GM21447 (cell line): ENCODE measurements around the gene SVOPL.
A peak's percentile ranks its signal among the peaks of the same experiment; 100 is the strongest.
"Not testable (repeated sequence)": the region's sequence is repeated elsewhere in the genome, so short reads cannot be mapped to it uniquely, and the experiment has no call there.

Experiments used
- ATAC-seq: cut with Tn5 transposase; IDR thresholded peaks from one replicate; pipeline ENCODE4 v1.9.1; 2021; ENCODE audit not compliant: unreplicated experiment

Gene SVOPL

DNA sequence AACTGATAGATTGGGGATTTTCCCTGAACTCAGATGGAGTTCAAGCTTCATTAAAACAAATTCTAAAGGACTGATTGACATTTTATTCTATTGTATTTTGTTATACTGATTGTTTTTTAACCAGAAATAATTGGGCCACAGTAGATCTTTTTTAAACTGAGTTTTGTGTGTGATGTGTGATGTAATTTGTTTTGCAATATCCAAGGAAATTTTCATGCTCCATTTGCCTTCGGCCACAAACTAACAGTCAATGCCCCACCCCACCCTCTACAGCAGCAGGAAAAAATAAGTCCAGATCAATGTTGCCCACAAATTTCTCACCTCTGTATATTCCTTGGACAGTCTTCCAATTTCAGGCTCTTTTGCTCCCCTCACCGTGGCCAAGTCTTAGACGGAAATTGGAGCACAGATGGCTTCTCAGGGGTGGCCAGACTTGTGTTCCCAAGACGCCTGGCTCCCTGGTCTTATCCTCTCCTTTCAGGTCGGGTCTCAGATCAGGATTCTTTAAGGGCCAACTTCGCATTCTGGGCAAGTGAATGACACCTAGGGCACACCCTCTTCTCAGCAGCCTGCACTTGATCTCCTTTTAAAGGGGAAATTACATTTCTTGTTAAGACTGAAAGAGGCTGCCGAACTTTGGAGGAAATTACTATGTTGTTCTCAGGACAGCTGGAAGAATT is at the start of gene SVOPL:
Gene SVOPL, minus strand, starts transcription at position 506 of the 680 bp plus-strand sequence. CDS start 22,317 bp downstream, outside the sequence.
- ATAC-seq = no peak

DNA sequence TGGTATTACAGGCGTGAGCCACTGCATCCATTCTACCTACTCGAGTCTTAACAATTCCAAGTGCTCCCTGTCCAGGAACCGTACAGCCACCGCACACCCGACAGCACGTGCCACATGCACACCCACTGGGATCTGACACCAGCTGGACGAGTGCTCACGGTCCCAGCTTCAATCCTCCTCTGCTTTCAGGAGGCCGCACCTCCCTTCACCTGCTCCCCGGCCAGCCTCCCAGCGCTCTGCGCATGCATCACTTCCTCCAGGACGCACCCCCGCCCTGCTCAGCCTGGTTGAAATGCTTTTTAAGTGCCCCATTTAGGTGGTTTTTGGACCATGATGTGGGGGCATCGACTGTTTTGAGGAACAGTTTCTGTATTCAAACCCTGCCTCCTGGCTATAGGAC is 49.3 kb upstream of the SVOPL start:
- no peak for ATAC-seq

GRCh38 chr7:138749960-138750359 is 48.8 kb upstream of the SVOPL start:
- ATAC-seq = no peak

DNA sequence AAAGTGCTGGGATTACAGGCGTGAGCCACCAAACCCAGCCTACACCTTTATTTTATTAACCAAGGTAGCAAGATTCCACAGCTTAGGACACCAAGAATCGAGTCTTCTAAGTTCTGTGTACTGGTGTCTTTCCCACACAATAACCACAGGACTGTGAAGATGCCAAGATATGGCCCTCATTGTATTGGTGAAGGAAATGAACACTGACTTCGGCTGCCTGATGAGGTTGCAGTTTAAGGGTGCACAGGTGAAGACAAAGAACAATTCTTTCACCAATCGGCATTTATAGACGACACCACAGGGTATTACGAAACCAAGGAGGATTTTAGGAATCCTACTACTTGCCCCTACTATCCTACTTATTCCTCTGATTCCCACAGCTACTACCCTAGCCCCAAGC is 47.5 kb upstream of the SVOPL start:
- no peak for ATAC-seq

DNA sequence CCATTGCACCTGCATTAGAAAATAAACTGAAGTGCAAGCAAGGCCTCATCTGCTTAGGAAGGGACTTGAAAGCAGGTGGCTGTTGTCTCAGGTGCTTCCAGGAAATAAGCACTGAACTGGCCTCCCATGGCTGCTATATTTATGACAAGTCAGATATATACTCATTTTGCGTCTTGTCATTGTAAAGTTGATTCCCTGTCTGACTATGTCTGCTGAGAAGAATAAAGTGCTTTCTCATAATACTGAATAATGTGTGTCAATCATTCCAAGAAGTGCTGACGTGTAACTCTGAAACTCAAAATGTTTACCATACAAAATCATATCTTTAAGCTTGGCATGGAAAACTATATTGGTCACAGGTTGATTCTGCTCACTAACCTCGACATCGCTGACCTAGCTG is 44.9 kb upstream of the SVOPL start:
- no peak for ATAC-seq

GRCh38 chr7:138745189-138745588 is 44.0 kb upstream of the SVOPL start:
- ATAC-seq = no peak

DNA sequence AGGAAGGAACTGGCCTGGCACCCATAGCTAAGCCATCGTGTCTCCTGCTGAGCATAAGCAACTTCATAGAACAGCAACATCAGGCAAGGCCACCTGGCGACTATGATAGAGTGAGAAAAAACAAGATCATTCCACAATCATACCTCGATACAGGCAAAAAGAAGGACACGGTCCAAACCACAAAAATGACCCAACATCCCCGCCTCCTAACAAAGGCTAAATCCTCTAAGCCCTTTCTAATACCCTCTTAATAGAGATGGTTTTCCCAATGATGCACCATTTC is 40.2 kb upstream of the SVOPL start:
- ATAC-seq = no peak

DNA sequence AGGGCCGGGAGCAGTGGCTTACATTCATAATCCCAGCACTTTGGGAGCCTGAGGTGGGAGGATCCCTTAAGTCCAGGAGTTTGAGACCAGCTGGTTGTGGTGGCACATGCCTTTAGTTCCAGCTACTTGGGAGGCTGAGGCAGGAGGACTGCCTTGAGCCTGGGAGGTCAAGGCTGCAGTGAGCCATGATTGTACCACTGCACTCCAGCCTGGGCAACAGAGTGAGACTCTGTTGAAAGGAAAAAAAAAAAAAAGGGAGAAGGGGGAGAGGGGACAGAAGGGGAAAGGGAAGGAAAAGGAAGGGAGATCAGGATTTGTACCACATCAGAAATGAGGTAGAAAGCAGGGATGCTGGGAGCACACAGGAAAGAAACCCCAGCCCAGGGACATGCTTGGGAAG is 38.7 kb upstream of the SVOPL start:
- no peak for ATAC-seq

- ATAC-seq = peak; percentile 77
Measured at GRCh38 chr7:138738551-138739335, 37.6 kb upstream of the SVOPL start.

GRCh38 chr7:138738114-138738513 is 37.0 kb upstream of the SVOPL start:
- ATAC-seq = no peak

GRCh38 chr7:138735399-138735798 is 34.2 kb upstream of the SVOPL start:
- no peak for ATAC-seq

DNA sequence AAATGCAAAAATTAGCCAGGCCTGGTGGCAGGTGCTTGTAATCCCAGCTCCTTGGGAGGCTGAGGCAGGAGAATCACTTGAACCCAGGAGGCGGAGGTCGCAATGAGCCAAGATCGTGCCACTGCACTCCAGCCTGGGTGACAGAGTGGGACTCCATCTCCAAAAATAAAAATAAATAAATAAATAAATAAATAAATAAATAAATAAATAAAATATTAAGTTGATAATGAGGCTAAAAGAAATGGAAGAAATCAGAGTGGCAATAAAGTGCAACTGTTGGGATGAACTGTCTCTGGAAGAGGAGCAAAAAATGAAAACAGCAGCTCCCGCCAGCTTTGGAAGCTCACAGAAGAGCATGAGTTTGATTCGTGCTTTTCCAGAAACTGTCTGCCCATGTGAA is 30.6 kb upstream of the SVOPL start:
- not testable (repeated sequence) for ATAC-seq

- no peak for ATAC-seq
Measured at GRCh38 chr7:138729444-138729843, 28.3 kb upstream of the SVOPL start.

- ATAC-seq = no peak
Measured at GRCh38 chr7:138727336-138728099, 26.4 kb upstream of the SVOPL start.

- no peak for ATAC-seq
Measured at GRCh38 chr7:138726288-138726687, 25.1 kb upstream of the SVOPL start.

DNA sequence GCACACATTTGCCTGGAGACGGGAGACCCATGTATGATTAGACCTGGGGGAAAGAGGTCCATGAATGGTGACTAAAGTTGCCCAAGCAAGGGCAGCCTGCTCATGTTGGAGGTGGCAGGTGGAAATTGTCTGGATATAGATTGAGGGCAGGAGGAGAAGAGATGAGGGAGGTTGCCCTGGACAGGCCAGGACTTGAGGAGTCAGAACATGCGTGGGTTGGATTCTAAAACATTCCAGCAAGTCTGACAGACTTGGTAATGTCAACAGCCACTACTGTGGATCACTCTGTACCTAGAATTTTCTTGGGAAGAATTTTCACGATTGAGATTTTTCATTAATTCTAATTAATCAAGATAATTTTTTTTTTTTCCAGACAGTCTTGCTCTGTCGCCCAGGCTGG is 19.1 kb upstream of the SVOPL start:
- ATAC-seq = no peak

- no peak for ATAC-seq
Measured at GRCh38 chr7:138716889-138717288, 15.7 kb upstream of the SVOPL start.

DNA sequence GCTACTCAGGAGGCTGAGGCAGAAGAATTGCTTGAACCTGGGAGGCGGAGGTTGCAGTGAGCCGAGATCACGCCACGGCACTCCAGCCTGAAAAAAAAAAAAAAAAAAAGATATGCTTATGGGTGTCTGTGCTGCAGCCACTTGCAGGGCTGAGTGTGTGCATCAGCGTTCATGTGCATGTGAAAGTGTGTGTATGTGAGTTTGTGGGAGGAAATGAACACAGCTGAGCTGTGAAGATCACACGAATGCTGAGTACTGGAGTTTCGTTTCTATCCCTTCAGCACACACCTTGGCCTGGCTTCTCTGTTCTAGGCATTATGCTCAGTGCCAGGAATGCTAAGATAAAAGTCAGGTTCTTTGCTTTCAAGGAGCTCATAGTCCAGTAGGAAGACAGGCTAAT is 12.0 kb upstream of the SVOPL start:
- no peak for ATAC-seq

DNA sequence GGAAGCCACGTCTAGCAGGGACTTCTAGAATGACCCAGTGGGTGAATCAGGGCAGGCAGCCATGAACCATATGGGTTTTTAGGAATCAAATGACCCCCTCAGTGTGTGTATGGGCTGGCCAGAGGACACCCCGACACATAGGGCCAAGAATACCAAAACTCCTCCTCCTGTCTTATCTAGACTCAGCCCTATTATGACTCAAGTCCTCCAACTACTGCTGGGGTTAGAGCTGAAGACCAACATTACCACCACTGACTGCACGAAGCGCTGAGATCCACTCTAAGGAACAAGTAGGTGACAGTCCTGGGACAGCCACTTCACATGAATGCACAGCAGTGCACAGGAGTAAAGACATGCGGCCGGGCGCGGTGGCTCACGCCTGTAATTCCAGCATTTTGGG is 11.5 kb upstream of the SVOPL start:
- no peak for ATAC-seq

GRCh38 chr7:138710536-138711385 is 9.6 kb upstream of the SVOPL start:
- no peak for ATAC-seq

- ATAC-seq = no peak
Measured at GRCh38 chr7:138705167-138705566, 4.0 kb upstream of the SVOPL start.
